PFSK-1 (cell line): Measurements from ENCODE around the gene AGL.

Experiments used
- POLR2AphosphoS5 ChIP-seq: IDR thresholded peaks from 2 replicates; pipeline ENCODE4 v1.6.1; 2012; ENCODE audit warnings: low read depth, mild to moderate bottlenecking, control low read depth, low read length, moderate library complexity
- SIN3A ChIP-seq: IDR thresholded peaks from 2 replicates; pipeline ENCODE4 v1.6.1; 2012; ENCODE audit warnings: mild to moderate bottlenecking, low read length, moderate library complexity, borderline replicate concordance; ENCODE audit not compliant: insufficient read depth
- TAF1 ChIP-seq: IDR thresholded peaks from 2 replicates; pipeline ENCODE4 v1.6.1; 2012; ENCODE audit warnings: low read length, control low read depth, borderline replicate concordance; ENCODE audit not compliant: insufficient read depth

DNA sequence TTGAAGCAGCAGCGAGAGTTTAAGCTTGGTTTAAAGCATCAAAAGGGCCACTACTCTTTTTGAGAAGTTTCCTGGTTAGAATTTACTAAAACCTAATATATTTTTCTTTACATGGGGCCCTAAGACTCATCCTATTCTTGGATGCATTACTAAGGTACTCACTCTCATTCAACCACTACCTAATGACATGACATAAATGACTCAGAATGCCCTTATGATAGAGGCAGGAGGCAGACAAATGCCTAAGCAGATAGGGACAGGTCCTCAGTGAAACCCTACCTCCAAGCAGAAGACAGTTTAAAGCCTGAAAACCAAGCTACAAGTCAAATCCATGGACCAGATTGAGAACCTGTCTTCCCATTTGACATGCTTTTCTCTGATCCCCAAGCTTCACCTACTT lies 85.4 kb downstream of the AGL start:
- TF ChIP-seq TAF1 (no peak), SIN3A (no peak), POLR2AphosphoS5 (no peak)
